Stimulated activated memory B cell treated with anti-CD40 and anti-IgM and Interleukin-4, amounts not matched to agents 10 μg/mL and 1 μg/mL and 100 μg/mL, for 72 hours (primary cell): ENCODE data around the gene PWP1.
A peak's percentile ranks its signal among the peaks of the same experiment; 100 is the strongest.

Experiments used
- ATAC-seq: fragments of 150-1000 bp; cut with Tn5 transposase; 2 replicates; pipeline ENCODE4 v1.10.0; 2021
- H3K27ac Mint-ChIP-seq: one replicate; pipeline ENCODE4 v1.8.0; 2022; ENCODE audit warnings: mild to moderate bottlenecking, mixed read lengths
- H3K27me3 Mint-ChIP-seq: one replicate; pipeline ENCODE4 v1.8.0; 2022; ENCODE audit warnings: mixed read lengths
- H3K36me3 Mint-ChIP-seq: one replicate; pipeline ENCODE4 v1.8.0; 2022; ENCODE audit warnings: mixed read lengths
- H3K4me1 Mint-ChIP-seq: one replicate; pipeline ENCODE4 v1.8.0; 2022; ENCODE audit warnings: mixed read lengths
- H3K4me3 Mint-ChIP-seq: one replicate; pipeline ENCODE4 v1.8.0; 2022; ENCODE audit warnings: mild to moderate bottlenecking, moderate library complexity, mixed read lengths
- H3K9me3 Mint-ChIP-seq: one replicate; pipeline ENCODE4 v1.8.0; 2022; ENCODE audit warnings: mixed read lengths

The PWP1 gene

GRCh38 chr12:107660235-107660634 lies 25.4 kb upstream of the PWP1 start:
- Mint-ChIP-seq H3K27ac (no peak overlapping the region), H3K9me3 (no peaks in the 10 kb centered on the region), H3K4me3 (no peak overlapping the region), H3K27me3 (peaks cover 32% of the 10 kb centered on the region), H3K36me3 (no peaks in the 10 kb centered on the region), H3K4me1 (peaks cover 13% of the 10 kb centered on the region)
- no peak for ATAC-seq

DNA sequence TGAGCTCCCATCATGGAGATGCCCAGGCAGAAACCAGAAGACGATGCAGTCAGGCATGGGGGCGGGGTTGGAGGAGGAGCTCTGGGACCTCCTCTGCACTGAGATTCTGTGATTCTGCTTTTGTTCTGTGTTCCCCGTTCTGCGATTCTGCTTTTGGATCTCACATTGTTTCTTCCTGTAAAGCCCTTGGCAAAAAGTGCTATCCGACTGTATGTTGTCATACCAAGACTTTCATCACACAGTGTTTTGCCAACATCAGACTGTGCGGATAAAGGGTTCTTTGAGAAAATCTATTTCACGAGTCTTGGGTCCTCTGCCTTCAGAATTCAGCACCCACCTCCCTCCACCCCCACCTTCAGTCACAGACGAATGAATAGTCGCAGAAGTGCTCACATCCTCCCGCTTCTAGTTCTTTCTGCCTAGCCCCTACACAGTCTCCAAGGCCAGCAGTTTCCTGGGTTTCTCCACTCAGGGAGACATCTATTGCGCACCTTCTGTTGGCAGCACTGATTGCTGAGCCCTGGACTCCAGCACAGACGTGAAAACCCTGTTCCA lies 24.7 kb upstream of the PWP1 start:
- ATAC-seq = no peak
- H3K9me3 Mint-ChIP-seq = no peaks in the 10 kb centered on the region
- no peak overlapping the region for H3K27ac Mint-ChIP-seq
- no peaks in the 10 kb centered on the region for H3K36me3 Mint-ChIP-seq
- peaks cover 37% of the 10 kb centered on the region for H3K27me3 Mint-ChIP-seq
- H3K4me3 Mint-ChIP-seq = no peak overlapping the region
- peaks cover 13% of the 10 kb centered on the region for H3K4me1 Mint-ChIP-seq

GRCh38 chr12:107661830-107662229 lies 23.8 kb upstream of the PWP1 start:
- Mint-ChIP-seq H3K4me3 (no peak overlapping the region), H3K27me3 (peaks cover 45% of the 10 kb centered on the region), H3K4me1 (peaks cover 13% of the 10 kb centered on the region), H3K36me3 (no peaks in the 10 kb centered on the region), H3K27ac (no peak overlapping the region), H3K9me3 (no peaks in the 10 kb centered on the region)
- ATAC-seq = peak; percentile 51

DNA sequence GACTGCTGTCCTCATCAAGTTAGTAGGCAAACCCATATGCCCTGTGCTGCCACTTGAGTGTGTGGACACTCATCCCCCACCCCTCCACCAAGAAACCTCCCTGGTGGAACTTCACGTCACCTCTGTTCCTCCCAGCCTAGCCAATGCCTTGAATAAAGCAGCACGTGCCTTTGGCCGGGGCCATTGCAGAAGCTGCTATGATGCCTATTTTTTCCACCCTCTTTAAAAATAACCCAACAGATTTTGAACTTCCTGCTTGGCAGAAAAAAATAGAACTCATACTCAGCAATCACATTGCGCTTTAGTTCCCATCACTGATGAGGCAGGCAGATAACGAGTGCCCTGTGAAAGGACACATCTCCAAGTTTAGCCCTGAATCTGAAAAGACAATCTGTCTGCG lies 23.1 kb upstream of the PWP1 start:
- H3K9me3 Mint-ChIP-seq = no peaks in the 10 kb centered on the region
- H3K36me3 Mint-ChIP-seq = no peaks in the 10 kb centered on the region
- H3K4me1 Mint-ChIP-seq = peaks cover 13% of the 10 kb centered on the region
- H3K27me3 Mint-ChIP-seq = peaks cover 52% of the 10 kb centered on the region
- no peak for ATAC-seq
- H3K4me3 Mint-ChIP-seq = no peak overlapping the region
- no peak overlapping the region for H3K27ac Mint-ChIP-seq

GRCh38 chr12:107663277-107663676 lies 22.3 kb upstream of the PWP1 start:
- no peak for ATAC-seq
- H3K9me3 Mint-ChIP-seq = no peaks in the 10 kb centered on the region
- H3K4me3 Mint-ChIP-seq = no peak overlapping the region
- no peak overlapping the region for H3K27ac Mint-ChIP-seq
- peaks cover 13% of the 10 kb centered on the region for H3K4me1 Mint-ChIP-seq
- no peaks in the 10 kb centered on the region for H3K36me3 Mint-ChIP-seq
- H3K27me3 Mint-ChIP-seq = peaks cover 57% of the 10 kb centered on the region

GRCh38 chr12:107666009-107666408 lies 19.6 kb upstream of the PWP1 start:
- Mint-ChIP-seq H3K4me1 (peaks cover 17% of the 10 kb centered on the region), H3K4me3 (no peak overlapping the region), H3K27me3 (peaks cover 76% of the 10 kb centered on the region), H3K36me3 (no peaks in the 10 kb centered on the region), H3K27ac (no peak overlapping the region), H3K9me3 (no peaks in the 10 kb centered on the region)
- no peak for ATAC-seq

DNA sequence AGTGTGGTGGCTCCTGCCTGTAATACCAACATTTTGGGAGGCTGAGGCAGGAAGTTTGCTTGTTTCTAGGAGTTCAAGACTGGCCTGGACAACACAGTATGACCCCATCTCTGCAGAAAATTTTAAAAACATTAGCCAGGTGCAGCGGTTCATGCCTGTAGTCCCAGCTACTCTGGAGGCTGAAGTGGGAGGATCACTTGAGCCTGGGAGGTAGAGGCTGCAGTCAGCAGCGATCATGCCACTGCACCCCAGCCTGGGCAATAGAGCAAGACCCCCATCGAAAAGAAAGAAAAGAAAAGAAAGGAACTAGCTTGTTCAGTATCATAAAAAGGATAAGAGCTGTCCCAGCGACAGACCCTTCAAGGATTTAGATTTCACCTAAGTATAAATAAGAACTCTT lies 18.1 kb upstream of the PWP1 start:
- no peaks in the 10 kb centered on the region for H3K36me3 Mint-ChIP-seq
- no peak overlapping the region for H3K27ac Mint-ChIP-seq
- H3K9me3 Mint-ChIP-seq = no peaks in the 10 kb centered on the region
- H3K4me3 Mint-ChIP-seq = no peak overlapping the region
- no peak for ATAC-seq
- peaks cover 8% of the 10 kb centered on the region for H3K4me1 Mint-ChIP-seq
- H3K27me3 Mint-ChIP-seq = peaks cover 66% of the 10 kb centered on the region

DNA sequence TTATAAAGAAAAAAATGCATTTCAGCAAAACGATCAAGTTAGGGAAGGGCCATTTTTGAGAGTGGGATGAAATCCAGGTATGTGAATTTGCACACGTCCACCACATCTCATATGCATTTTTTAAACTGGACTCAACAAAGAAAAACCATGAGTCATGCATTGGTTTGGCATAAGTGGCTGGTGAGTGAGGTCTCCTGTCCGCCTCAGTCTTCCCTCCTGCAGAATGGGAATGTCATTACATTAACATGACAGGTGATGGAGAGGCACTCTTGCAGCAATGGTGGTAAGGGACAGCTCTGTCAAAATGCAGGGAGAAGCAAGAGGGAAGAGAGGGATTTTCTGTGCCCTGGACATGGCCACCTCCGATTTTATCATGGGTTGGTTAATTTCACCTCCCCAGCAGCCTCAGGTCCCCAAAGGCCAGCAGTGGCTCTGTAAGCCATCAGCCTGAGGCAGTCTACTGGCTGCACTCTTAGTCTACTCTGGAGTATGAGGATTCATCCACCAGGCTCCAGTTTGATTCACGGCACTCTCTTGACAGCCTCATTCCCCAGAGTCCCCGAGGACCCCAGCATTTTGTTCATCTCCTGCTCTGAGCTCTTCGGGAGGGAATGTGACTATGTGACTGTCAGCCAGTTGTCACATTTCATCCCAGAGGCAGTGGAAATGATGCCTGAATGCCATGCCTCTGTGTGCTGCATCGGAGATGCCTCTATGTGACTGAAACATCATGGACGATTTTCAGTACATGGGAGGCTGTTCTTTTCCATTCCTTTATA lies 17.1 kb upstream of the PWP1 start:
- no peaks in the 10 kb centered on the region for H3K9me3 Mint-ChIP-seq
- no peaks in the 10 kb centered on the region for H3K36me3 Mint-ChIP-seq
- ATAC-seq = no peak
- H3K4me1 Mint-ChIP-seq = peaks cover 6% of the 10 kb centered on the region
- no peak overlapping the region for H3K27ac Mint-ChIP-seq
- H3K27me3 Mint-ChIP-seq = peaks cover 55% of the 10 kb centered on the region
- H3K4me3 Mint-ChIP-seq = no peak overlapping the region

GRCh38 chr12:107669946-107670345 lies 15.7 kb upstream of the PWP1 start:
- H3K36me3 Mint-ChIP-seq = no peaks in the 10 kb centered on the region
- no peak overlapping the region for H3K27ac Mint-ChIP-seq
- ATAC-seq = no peak
- H3K4me1 Mint-ChIP-seq = peaks cover 6% of the 10 kb centered on the region
- H3K27me3 Mint-ChIP-seq = peaks cover 51% of the 10 kb centered on the region
- no peak overlapping the region for H3K4me3 Mint-ChIP-seq
- H3K9me3 Mint-ChIP-seq = no peaks in the 10 kb centered on the region

DNA sequence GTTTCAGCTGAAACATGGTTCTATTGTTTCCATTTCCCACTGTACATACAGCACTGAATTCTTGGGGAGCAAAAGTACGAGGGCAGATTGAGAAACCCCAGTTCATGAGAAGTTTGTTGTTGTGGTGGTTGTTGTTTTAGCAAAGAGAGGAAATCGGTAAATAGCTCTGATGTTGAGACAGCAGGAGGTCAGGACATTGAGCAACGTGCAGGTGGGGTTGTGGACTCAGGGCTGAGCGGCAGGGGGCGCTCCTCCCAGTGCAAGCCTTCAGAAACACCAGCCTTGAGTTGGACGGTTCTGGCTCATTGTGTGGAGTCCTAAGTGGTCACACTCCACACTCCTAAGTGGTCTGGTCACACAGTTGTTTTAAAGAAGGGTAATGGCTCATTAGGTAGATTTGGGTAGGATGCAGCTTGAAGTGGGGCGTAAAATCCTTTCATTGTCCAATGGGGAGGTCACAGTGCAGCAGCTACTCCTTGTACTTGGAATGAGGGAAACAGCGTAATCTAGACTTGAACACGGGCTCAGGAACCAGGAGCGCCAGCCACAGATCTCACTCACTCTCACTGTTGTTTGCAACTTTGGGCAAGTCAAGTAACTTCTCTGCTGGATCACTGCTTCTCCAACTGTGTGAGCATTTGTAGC lies 14.5 kb upstream of the PWP1 start:
- ATAC-seq = no peak
- Mint-ChIP-seq H3K4me3 (no peak overlapping the region), H3K36me3 (no peaks in the 10 kb centered on the region), H3K4me1 (peaks cover 6% of the 10 kb centered on the region), H3K27me3 (peaks cover 44% of the 10 kb centered on the region), H3K27ac (no peak overlapping the region), H3K9me3 (no peaks in the 10 kb centered on the region)

DNA sequence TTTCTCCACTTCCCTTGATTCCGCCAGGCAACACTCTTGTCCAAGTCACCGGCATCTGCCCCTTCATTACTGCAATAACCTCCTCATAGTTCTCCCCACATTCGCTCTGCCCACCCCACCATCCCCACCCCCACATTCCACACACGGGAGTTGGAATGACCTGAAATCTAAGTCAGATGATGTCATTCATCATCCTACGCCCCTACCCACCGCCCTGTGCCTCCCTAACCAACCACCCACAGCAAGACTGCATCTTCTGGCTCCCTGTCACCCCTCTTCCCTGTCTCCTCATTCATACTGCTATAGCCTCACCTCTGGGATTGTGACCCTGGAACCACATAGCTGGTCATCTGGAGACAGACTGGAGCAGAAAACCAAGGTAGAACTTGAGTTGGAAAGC lies 7.9 kb upstream of the PWP1 start:
- Mint-ChIP-seq H3K27ac (no peak overlapping the region), H3K4me1 (no peaks in the 10 kb centered on the region)

DNA sequence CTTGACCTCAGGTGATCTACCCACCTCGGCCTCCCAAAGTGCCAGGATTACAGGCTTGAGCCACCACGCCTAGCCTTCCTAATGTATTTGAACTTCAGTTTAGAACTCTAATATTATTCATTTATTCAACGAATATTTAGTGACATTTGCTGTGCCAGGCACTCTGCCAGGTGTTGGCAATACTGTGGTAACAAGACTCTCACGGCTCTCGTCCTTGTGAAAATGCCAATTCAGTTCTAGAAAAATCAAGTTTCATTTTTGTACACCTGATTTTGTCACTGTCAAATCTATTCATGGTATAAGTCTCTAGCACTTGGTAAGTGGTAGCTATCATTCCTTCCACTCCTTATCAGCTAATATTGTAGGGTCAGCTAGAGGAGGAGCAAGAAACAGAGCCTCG lies 6.3 kb upstream of the PWP1 start:
- Mint-ChIP-seq H3K4me1 (no peaks in the 10 kb centered on the region), H3K27me3 (peaks cover 10% of the 10 kb centered on the region), H3K4me3 (no peak overlapping the region), H3K27ac (no peak overlapping the region), H3K36me3 (no peaks in the 10 kb centered on the region), H3K9me3 (no peaks in the 10 kb centered on the region)
- ATAC-seq = no peak

More for the DNA sequence above, 7.9 kb upstream of the PWP1 start:
- H3K36me3 Mint-ChIP-seq = no peaks in the 10 kb centered on the region
- no peaks in the 10 kb centered on the region for H3K9me3 Mint-ChIP-seq
- no peak for ATAC-seq
- no peak overlapping the region for H3K4me3 Mint-ChIP-seq
- peaks cover 10% of the 10 kb centered on the region for H3K27me3 Mint-ChIP-seq

- H3K36me3 Mint-ChIP-seq = no peaks in the 10 kb centered on the region
- peaks cover 14% of the 10 kb centered on the region for H3K4me1 Mint-ChIP-seq
- H3K4me3 Mint-ChIP-seq = no peak overlapping the region
- H3K9me3 Mint-ChIP-seq = no peaks in the 10 kb centered on the region
- no peak for ATAC-seq
- peaks cover 8% of the 10 kb centered on the region for H3K27me3 Mint-ChIP-seq
- H3K27ac Mint-ChIP-seq = no peak overlapping the region
Observed at GRCh38 chr12:107681455-107681835, 4.2 kb upstream of the PWP1 start.

DNA sequence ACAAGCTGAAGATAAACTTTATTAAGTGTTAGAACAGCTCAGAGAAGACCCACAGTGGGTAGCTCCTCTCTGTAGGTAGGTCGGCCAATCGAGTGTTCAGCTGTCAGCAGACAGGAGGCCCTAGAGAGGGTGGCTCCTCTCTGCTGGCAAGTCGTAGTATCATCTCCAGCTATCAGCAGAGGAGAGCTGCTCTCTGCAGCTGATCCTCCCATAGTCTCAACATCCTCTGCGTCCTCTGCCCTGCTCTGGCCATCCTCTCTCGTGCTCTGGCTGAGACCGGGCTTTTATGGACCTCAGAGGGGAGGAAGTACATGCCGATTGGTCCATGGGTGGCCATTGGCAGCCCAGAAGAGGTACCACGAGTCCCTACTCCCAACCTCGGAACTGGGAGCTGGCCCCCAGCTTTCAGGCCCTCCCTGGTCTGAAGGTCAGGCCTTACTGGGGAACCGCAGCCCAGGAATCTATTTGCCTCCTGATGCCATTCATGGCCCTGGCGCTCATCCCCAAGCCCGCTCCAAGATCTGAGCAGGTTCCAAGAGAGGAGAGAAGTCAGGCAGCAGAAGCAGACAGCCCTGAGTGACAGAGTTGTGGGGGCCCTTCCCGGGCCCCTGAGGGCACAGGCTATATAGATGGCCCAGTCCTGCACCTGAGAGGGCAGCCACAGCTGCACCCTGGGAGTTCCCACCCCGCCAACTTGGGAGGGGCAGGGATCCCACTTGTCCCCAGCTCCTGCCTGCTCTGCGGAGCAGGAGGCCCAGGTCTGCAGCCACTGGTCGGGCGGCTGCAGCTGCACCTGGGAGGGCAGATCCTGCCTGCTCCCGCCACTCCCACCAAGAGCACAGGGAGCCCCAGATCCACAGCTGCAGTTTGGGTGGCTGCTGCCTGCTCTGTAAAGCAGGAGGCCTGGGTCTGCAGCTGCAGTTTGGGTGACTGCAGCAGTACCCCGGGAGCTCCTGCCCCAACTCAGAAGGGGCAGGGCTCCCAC lies 3.5 kb upstream of the PWP1 start:
- Mint-ChIP-seq H3K4me3 (no peak overlapping the region), H3K9me3 (no peaks in the 10 kb centered on the region), H3K27ac (no peak overlapping the region), H3K4me1 (peaks cover 21% of the 10 kb centered on the region), H3K27me3 (peaks cover 1% of the 10 kb centered on the region), H3K36me3 (no peaks in the 10 kb centered on the region)
- no peak for ATAC-seq
